Lung microvascular endothelial cell (primary cell): ENCODE results near the gene KIF6. TPM values are rescaled to one million over a fixed set of nuclear protein-coding genes. Genes with fewer than 3 reads are reported as not detected.

Source experiments
- DNase-seq, 2 donors: peaks; one replicate each; pipeline versions ENCODE4 v3.0.0 to v3.0.0-alpha.2; 2010; ENCODE audit warnings: low read depth in 2 of 2
- total RNA-seq: library from RNA; depleted of rRNA; stranded (reverse); fragments of >200 nt; gene quantifications from 2 replicates; pipeline ENCODE4 v1.2.1, GENCODE V29; 2014

The KIF6 gene
- total RNA-seq, 1 donor from 2014 or later: 0.40 TPM

DNA sequence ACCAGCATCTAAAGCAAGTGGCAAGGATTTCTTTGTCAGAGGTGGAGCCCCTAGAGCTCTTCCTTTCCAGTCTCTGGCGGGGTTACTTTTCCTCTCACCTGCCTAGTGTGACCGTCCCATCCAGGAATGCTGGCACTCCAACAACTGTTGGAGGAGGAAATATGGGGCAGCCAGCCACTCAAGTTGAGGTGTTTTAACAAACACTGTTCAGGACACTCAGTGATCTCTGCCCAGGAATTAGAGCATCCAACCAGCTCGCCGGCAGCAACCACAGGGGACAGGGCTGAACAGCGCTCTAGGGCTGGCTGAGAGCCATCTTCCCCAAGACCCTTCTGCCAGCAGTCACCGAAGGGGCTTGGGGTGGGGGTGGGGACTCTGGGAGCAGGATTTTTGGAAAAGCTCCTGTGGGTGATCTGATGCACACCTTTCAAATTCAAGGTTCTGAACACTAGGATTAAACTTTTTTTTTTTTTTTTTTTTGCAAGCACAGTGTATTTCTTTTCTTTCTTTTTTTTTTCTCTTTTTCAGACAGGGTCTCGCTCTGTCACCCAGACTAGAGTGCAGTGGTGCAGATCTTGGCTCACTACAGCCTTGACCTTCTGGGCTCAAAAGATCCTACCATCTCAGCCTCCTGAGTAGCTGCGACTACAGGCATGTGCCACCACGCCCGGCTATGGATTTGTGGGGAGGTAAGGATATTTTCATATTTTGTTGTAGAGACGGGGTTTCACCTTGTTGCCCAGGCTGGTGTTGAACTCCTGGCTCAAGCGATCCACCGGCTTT, 374.3 kb downstream of the KIF6 start:
- DNase-seq: no peak

DNA sequence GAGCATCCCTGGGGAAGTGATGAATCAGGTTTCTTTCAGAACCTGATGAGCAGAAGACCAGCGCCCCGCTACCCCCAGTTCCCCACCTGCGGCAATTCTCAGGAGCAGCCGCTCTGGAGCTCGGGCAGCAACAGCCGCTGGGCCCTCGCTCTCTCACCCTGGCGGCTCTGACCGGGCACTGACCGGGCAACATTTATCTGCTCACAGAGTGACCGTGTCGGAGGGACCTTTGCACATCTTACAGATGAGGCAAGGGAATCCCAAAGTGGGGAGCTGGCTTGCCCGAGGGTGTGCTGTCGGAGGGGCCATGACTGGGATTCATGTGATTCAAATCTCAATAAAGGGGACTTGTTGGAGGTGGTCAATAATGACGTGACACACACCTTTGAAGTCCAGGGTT, 376.5 kb downstream of the KIF6 start:
- no peak for DNase-seq

DNA sequence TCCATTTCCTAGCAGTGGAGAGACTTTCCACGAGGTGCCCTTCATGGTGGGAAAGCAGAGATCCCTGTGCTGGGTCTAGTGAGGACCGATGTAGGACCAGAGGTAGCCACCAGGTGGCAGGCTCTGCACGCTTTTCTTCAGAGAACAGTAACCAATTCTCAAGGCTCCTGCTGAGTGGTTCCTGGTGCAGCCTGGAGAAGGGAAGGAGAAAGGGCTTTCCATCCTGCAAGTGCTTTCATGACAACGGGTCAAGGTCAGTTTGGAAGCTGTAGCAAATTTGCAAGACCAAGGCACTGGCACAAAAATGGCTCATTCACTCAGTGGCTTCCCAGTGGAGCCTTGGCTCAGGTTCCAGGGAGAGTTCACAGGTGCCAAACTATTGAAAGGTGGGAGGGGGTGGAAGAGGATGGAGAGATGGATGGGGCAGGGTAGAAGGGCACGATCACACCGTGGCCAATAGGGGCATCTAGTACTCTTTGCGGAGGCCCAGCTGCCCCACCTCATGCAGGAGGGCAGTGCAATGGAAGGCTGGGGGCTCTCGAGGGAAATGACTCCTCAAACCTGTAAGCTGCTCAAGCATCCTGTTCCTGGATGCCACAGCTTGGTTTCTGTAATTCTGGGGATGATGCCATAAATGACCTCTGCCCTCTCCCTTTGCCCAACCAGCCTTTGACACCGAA, 377.2 kb downstream of the KIF6 start:
- peak; percentile 60 to 68 for DNase-seq

DNA sequence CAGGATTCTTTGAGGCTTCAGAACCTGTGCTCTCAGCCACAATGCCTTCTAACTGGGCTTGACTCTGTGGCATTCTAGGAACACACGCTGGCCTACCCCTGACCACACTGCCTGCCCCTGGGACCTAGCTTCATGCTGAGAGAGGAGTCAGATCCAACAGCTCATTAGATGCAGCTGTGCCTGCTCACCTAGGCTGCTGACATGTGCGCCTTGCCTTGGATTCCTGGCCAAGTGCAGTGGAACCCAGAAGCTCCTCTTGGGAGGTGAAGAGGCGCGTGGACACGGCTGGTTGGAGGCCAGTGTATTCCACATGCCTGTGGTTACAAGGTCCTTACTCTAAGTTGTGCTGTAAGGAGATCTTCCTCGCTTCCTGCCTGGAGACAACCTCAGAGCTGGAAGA, 378.0 kb downstream of the KIF6 start:
- DNase-seq: no peak

GRCh38 chr6:39344821-39345280, 380.4 kb downstream of the KIF6 start:
- DNase-seq: peak in 1 of 2 donors; percentile 18

- DNase-seq: no peak
Measured at GRCh38 chr6:39343396-39343870, 381.8 kb downstream of the KIF6 start.

GRCh38 chr6:39342692-39343395, 382.4 kb downstream of the KIF6 start:
- no peak for DNase-seq

- DNase-seq: no peak
Measured at GRCh38 chr6:39341937-39342336, 383.3 kb downstream of the KIF6 start.

- DNase-seq: no peak
Measured at GRCh38 chr6:39341352-39341751, 383.9 kb downstream of the KIF6 start.

GRCh38 chr6:39339868-39340550, 385.2 kb downstream of the KIF6 start:
- no peak for DNase-seq

GRCh38 chr6:39339096-39339867, 385.9 kb downstream of the KIF6 start:
- no peak for DNase-seq

DNA sequence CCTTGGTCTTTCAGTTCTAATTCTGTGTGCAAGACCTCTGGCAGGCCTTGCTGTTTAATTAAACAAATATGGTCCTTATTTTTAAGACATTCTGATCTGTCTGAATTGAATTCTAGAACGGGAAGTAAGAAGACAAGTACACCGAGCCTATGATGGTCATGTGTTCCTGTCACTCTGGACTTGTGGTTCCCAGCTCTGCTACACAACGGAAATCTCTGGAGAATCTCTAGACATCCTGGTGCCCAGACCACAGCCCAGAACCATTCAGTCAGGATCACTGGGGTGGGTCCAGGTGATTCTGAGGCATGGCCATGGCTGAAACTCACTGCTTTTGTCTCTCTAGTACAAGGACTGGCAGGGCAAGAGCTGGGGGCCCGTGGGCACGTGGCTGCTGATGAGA, 386.8 kb downstream of the KIF6 start:
- DNase-seq: no peak

DNA sequence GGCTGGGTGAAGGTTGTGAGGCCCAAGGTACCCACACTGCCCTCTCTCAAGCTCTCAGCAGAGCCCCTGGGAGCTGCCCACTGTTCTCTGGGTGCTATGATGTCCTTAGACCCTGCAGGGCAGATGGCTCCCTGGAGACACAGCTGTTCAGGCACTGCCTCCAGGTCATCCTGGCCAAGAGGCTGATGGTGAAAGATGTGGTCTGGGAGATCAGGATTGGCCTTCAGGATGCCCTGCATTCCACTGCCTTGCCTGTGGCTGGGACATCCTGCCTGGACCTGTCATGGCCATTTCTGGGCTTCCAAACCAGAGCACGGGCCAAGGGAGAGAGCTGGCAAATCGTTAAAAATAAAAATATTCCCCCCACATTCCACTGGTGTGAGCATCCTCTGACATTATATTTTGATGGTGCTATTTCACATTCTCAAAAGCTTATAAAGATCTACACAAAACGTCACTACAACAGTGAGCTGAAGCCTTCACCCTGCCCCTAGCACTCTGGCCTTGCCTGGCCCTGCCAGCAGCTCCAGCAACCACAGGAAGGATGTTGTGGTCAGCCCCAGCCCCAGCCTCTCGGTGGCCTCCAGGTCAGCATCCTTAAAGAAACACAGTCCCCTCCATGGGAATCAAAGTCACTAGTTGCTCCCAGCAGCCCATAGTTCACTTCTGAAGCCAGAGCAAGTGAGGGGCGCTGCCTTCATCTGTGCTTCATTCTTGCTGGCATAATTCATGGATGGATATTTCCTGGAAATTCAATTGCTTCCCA, 389.2 kb downstream of the KIF6 start:
- DNase-seq: no peak

DNA sequence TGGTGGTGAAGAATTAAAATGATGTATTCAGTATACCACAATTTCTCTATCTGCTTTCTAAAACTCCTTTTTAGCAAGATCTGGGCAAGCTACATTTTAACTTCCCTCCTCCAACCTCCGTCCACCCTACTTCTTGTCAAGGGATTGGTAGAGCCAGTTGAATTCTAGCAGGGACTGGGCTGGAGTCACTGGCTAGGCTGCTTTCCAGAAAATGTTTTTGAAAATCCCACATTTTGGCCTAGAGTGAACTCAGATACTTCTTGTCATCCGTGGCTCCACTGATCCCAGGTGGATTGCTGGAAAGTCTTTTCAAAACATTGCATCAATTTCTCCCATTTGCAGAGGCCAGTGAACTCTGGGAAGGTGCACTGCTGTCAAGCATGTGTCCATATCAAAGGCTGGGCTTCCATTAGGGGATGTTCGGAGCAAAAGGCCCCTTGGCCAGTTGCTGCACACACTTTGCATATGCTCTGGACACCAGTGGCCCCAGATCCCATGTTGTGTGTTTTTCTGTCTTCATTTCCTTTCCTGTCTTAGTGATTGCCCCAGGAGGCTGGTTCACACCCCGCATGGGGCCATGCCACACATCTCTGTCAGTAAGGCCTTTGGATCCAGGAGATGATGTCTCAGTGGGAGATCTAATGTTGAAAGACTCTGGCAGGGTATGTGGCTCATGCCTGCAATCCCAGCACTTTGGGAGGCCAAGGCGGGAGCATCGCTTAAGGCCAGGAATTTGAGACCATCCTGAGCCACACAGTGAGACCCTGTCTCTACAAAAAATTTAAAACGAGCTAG, 391.4 kb downstream of the KIF6 start:
- DNase-seq: no peak

GRCh38 chr6:39330476-39330875, 394.7 kb downstream of the KIF6 start:
- no peak for DNase-seq

DNA sequence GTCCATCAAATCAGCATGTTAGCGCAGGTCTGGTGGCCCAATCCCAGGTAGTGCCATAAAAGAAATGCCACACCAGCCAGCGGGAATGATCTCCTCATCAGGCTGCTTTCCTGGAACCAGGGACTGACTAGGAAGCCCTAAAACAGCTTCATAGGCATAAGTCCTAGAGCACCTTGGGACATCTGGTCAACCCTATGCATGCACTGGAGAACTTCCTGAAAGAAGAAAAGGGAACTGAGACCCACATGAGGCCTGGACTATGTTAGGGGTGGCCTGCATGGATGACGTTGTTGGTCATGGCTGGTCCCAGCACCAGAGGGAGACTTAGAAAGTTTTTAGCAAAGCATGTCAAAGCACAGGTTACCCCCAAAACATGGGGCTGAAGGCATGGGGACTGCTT, 395.2 kb downstream of the KIF6 start:
- no peak for DNase-seq

- no peak for DNase-seq
Measured at GRCh38 chr6:39328066-39328465, 397.1 kb downstream of the KIF6 start.

DNA sequence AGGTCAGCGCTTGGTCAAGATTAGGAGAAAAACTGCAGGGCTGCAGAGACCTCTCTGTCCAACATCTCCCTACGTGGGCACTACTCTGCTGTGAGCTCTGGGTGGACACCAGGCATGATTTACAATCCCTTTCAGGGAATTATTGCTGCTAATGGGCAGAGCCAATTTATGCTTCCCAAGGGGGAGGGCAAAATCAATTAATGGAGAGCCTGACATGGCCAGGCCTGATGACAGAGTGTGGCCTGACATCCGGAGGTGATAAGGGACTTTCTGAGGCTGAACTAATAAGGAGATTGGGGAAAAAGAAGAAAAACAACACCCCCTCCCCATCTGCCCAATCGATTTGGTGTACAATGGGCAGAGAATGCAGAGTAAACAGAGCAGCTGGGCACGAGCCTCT, 397.7 kb downstream of the KIF6 start:
- DNase-seq: no peak

- DNase-seq: no peak
Measured at GRCh38 chr6:39322306-39322850, 402.8 kb downstream of the KIF6 start, which contains the start of gene KCNK16. KCNK16 (minus strand) TSS chr6:39322702; CDS start chr6:39322540, 162 bp downstream.
